Neural cell (in vitro differentiated cells): Measurements from ENCODE around the gene CELA2A. TPM values are rescaled to one million over a fixed set of nuclear protein-coding genes. Genes with fewer than 3 reads are reported as not detected.

Experiments
- H2AFZ ChIP-seq: fragments of 200-600, 300-800 bp; sonication (generic), shearing (Covaris generic); 2 replicates; pipeline ENCODE4 v1.6.0; 2014; ENCODE audit warnings: low read depth, mild to moderate bottlenecking, antibody characterized with exemption, low read length, moderate library complexity
- H3F3A ChIP-seq: fragments of 200-600 bp; shearing (Covaris generic); 2 replicates; pipeline ENCODE4 v1.6.1; 2016; ENCODE audit warnings: mild to moderate bottlenecking, moderate library complexity, mixed read lengths, antibody characterized with exemption, low read length; ENCODE audit not compliant: insufficient read depth, poor library complexity, severe bottlenecking
- H3K27ac ChIP-seq: fragments of 200-600, 300-800 bp; sonication (generic), shearing (Covaris generic); 2 replicates; pipeline ENCODE4 v1.5.1; 2014; ENCODE audit warnings: mild to moderate bottlenecking, low read length, moderate library complexity
- H3K27me3 ChIP-seq: fragments of 300-800, 200-600 bp; sonication (generic), shearing (Covaris generic); 2 replicates; pipeline ENCODE4 v1.6.0; 2014; ENCODE audit warnings: mild to moderate bottlenecking, low read depth, low read length, moderate library complexity; ENCODE audit not compliant: insufficient read depth
- H3K36me3 ChIP-seq: fragments of 300-800, 200-600 bp; sonication (generic), shearing (Covaris generic); 2 replicates; pipeline ENCODE4 v1.5.1; 2014; ENCODE audit warnings: mild to moderate bottlenecking, antibody characterized with exemption, low read length, moderate library complexity; ENCODE audit not compliant: insufficient read depth
- H3K4me2 ChIP-seq: fragments of 300-800, 200-600 bp; sonication (generic), shearing (Covaris generic); 2 replicates; pipeline ENCODE4 v1.6.0; 2014; ENCODE audit warnings: mild to moderate bottlenecking, low read length
- H3K4me3 ChIP-seq: fragments of 300-800, 200-600 bp; sonication (generic), shearing (Covaris generic); 2 replicates; pipeline ENCODE4 v1.5.1; 2014; ENCODE audit warnings: mild to moderate bottlenecking, low read length, moderate library complexity
- H3K79me2 ChIP-seq: fragments of 200-600 bp; shearing (Covaris generic); replicated peaks from 2 replicates; pipeline ENCODE4 v1.6.0; 2014; ENCODE audit warnings: mild to moderate bottlenecking, low read length, moderate library complexity; ENCODE audit not compliant: insufficient read depth
- H3K9ac ChIP-seq: fragments of 300-800, 200-600 bp; sonication (generic), shearing (Covaris generic); 2 replicates; pipeline ENCODE4 v1.6.1; 2016; ENCODE audit warnings: mild to moderate bottlenecking, low read length, mixed read lengths
- H3K9me2 ChIP-seq: fragments of 200-600 bp; shearing (Covaris generic); 2 replicates; pipeline ENCODE4 v1.6.1; 2016; ENCODE audit warnings: mild to moderate bottlenecking, low read length, mixed read lengths; ENCODE audit not compliant: insufficient read depth
- H3K9me3 ChIP-seq: fragments of 200-600, 300-800 bp; sonication (generic), shearing (Covaris generic); 2 replicates; pipeline ENCODE4 v1.6.1; 2016; ENCODE audit warnings: mild to moderate bottlenecking, mixed run types, low read length, moderate library complexity, mixed read lengths
- H4K20me1 ChIP-seq: fragments of 200-600 bp; shearing (Covaris generic); 2 replicates; pipeline ENCODE4 v1.6.1; 2016; ENCODE audit warnings: mild to moderate bottlenecking, mixed run types; ENCODE audit not compliant: insufficient read depth
- EP300 ChIP-seq: fragments of 450-650 bp; conservative IDR thresholded peaks from 2 replicates; pipeline ENCODE4 v1.6.1; 2014; ENCODE audit warnings: antibody characterized with exemption, mild to moderate bottlenecking, moderate library complexity; ENCODE audit not compliant: poor library complexity, severe bottlenecking
- EZH2 ChIP-seq: fragments of 200-600, 300-800 bp; shearing (Covaris generic), sonication (generic); IDR thresholded peaks from 2 replicates; pipeline ENCODE4 v1.6.1; 2014; ENCODE audit warnings: antibody characterized with exemption, low read length, borderline replicate concordance, mild to moderate bottlenecking; ENCODE audit not compliant: insufficient read depth, poor library complexity, severe bottlenecking
- MXI1 ChIP-seq: fragments of 450-650 bp; conservative IDR thresholded peaks from 2 replicates; pipeline ENCODE4 v1.6.1; 2014; ENCODE audit warnings: antibody characterized with exemption, mild to moderate bottlenecking; ENCODE audit not compliant: poor library complexity, severe bottlenecking
- POLR2AphosphoS5 ChIP-seq: IDR thresholded peaks from 2 replicates; pipeline ENCODE4 v1.6.1; 2012
- RAD21 ChIP-seq: fragments of 450-650 bp; conservative IDR thresholded peaks from 2 replicates; pipeline ENCODE4 v1.6.1; 2014; ENCODE audit warnings: antibody characterized with exemption, mild to moderate bottlenecking, moderate library complexity
- SMC3 ChIP-seq: fragments of 450-650 bp; conservative IDR thresholded peaks from 2 replicates; pipeline ENCODE4 v1.6.1; 2014; ENCODE audit warnings: antibody characterized with exemption, mild to moderate bottlenecking, moderate library complexity; ENCODE audit not compliant: poor library complexity
- TAF1 ChIP-seq: IDR thresholded peaks from 2 replicates; pipeline ENCODE4 v1.6.1; 2012; ENCODE audit warnings: low read depth
- polyA plus RNA-seq: library from polyadenylated mRNA; depleted of rRNA; stranded (reverse); fragments of >200 nt; gene quantifications from 2 replicates; pipeline ENCODE4 v1.2.3, GENCODE V29; 2014
- TF ChIP-seq, protein P1 (sequence below): fragments of 450-650 bp; IDR thresholded peaks from 2 replicates; pipeline ENCODE4 v1.5.1; 2014; ENCODE audit warnings: antibody characterized with exemption, mild to moderate bottlenecking, moderate library complexity; ENCODE audit not compliant: poor library complexity, severe bottlenecking
- TF ChIP-seq, protein P2 (sequence below): IDR thresholded peaks from 2 replicates; pipeline ENCODE4 v1.6.1; 2012; ENCODE audit warnings: borderline replicate concordance

Gene CELA2A
- polyA plus RNA-seq, 1 donor from 2014 or later = not detected

DNA sequence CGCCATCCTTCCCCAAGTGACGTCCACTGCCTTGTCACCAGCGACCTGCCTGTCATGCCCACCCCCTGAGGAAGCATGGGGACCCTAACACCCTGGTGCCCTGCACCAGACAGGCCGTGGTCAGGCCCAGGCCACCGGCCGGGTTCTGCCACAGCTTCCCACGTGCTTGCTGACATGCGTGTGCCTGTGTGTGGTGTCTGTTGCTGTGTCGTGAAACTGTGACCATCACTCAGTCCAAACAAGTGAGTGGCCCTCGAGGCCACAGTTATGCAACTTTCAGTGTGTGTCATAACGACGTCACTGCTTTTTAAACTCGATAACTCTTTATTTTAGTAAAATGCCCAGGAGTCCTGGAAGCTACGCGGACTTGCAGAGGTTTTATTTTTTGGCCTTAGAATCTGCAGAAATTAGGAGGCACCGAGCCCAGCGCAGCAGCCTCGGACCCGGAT lies 26.8 kb upstream of the CELA2A start:
- TF ChIP-seq EZH2 (no peak), RAD21 (no peak), EP300 (no peak), POLR2AphosphoS5 (no peak), TAF1 (no peak), MXI1 (no peak), SMC3 (no peak)
- TF ChIP-seq, protein P1, sequence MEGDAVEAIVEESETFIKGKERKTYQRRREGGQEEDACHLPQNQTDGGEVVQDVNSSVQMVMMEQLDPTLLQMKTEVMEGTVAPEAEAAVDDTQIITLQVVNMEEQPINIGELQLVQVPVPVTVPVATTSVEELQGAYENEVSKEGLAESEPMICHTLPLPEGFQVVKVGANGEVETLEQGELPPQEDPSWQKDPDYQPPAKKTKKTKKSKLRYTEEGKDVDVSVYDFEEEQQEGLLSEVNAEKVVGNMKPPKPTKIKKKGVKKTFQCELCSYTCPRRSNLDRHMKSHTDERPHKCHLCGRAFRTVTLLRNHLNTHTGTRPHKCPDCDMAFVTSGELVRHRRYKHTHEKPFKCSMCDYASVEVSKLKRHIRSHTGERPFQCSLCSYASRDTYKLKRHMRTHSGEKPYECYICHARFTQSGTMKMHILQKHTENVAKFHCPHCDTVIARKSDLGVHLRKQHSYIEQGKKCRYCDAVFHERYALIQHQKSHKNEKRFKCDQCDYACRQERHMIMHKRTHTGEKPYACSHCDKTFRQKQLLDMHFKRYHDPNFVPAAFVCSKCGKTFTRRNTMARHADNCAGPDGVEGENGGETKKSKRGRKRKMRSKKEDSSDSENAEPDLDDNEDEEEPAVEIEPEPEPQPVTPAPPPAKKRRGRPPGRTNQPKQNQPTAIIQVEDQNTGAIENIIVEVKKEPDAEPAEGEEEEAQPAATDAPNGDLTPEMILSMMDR = no peak
- TF ChIP-seq, protein P2, sequence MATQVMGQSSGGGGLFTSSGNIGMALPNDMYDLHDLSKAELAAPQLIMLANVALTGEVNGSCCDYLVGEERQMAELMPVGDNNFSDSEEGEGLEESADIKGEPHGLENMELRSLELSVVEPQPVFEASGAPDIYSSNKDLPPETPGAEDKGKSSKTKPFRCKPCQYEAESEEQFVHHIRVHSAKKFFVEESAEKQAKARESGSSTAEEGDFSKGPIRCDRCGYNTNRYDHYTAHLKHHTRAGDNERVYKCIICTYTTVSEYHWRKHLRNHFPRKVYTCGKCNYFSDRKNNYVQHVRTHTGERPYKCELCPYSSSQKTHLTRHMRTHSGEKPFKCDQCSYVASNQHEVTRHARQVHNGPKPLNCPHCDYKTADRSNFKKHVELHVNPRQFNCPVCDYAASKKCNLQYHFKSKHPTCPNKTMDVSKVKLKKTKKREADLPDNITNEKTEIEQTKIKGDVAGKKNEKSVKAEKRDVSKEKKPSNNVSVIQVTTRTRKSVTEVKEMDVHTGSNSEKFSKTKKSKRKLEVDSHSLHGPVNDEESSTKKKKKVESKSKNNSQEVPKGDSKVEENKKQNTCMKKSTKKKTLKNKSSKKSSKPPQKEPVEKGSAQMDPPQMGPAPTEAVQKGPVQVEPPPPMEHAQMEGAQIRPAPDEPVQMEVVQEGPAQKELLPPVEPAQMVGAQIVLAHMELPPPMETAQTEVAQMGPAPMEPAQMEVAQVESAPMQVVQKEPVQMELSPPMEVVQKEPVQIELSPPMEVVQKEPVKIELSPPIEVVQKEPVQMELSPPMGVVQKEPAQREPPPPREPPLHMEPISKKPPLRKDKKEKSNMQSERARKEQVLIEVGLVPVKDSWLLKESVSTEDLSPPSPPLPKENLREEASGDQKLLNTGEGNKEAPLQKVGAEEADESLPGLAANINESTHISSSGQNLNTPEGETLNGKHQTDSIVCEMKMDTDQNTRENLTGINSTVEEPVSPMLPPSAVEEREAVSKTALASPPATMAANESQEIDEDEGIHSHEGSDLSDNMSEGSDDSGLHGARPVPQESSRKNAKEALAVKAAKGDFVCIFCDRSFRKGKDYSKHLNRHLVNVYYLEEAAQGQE = no peak
- Histone ChIP-seq H3K9me3 (no peaks in the 10 kb centered on the region), H3F3A (no peaks in the 10 kb centered on the region), H3K4me2 (no peak overlapping the region), H4K20me1 (no peaks in the 10 kb centered on the region), H3K79me2 (no peaks in the 10 kb centered on the region), H2AFZ (no peak overlapping the region), H3K4me3 (no peak overlapping the region), H3K9ac (no peak overlapping the region), H3K36me3 (no peaks in the 10 kb centered on the region), H3K27me3 (no peaks in the 10 kb centered on the region), H3K9me2 (no peaks in the 10 kb centered on the region), H3K27ac (no peak overlapping the region)

DNA sequence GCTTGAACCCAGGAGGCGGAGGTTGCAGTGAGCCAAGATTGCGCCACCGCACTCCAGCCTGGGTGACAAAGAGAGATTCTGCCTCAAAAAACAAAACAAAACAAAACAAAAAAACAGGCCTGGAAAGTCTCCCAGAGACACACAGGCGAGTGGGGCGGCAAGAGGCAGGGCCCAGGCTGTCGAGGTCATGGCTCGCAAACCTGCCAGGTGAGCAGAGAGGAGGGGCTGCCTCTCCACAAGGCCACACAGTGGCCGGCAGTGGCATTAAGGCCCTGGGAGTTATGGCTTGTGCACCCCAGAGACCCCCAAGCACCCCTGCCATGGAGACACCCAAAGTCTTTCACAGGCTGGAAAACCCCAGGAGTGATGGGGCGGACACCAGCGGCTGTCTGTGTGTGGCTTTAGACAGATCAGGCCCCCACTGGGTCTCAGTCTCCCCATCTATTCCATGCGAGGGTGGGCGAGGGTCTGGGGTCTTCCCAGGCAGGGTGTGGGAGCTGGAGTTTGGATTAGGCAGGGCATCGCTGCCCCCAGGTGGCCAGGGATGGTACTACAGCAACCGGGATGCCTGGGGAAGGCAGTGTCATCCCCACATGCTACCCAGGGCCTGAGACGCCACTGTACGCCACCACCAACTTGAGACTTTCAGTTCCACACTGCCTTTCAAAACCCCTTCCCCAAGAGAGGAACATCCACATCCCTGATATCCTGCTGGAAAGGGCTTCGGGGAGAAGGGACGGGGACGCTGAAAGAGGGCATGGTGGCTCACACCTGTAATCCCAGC lies 25.6 kb upstream of the CELA2A start:
- Histone ChIP-seq H3K36me3 (no peaks in the 10 kb centered on the region), H2AFZ (no peak overlapping the region), H3K9ac (no peak overlapping the region), H3F3A (no peaks in the 10 kb centered on the region), H3K9me2 (no peaks in the 10 kb centered on the region), H3K27me3 (no peaks in the 10 kb centered on the region), H3K4me3 (no peak overlapping the region), H4K20me1 (no peaks in the 10 kb centered on the region), H3K4me2 (no peak overlapping the region), H3K79me2 (no peaks in the 10 kb centered on the region), H3K9me3 (no peaks in the 10 kb centered on the region), H3K27ac (no peak overlapping the region)
- TF ChIP-seq RAD21 = peak; percentile 97
- TF ChIP-seq EP300 = no peak
- TF ChIP-seq, protein P1 = peak; percentile 95
- peak; percentile 94 for TF ChIP-seq SMC3
